Epithelial cell of esophagus (primary cell): ENCODE results near the gene TBRG4.

ENCODE experiments used
- DNase-seq: peaks from one replicate; pipeline ENCODE4 v3.0.0; 2010; ENCODE audit warnings: low read depth
- H3K4me3 ChIP-seq: 2 replicates; pipeline ENCODE4 v1.5.1; 2011; ENCODE audit warnings: mild to moderate bottlenecking, low read length, control low read depth
- TF ChIP-seq, protein P1 (sequence below): IDR thresholded peaks from 2 replicates; pipeline ENCODE4 v1.5.1; 2011; ENCODE audit warnings: low read depth, mild to moderate bottlenecking, low read length, control low read depth, inconsistent platforms; ENCODE audit not compliant: insufficient read depth; ENCODE audit errors: missing control alignments

TBRG4 gene

GRCh38 chr7:45088821-45089340 lies 22.6 kb downstream of the TBRG4 start, which contains the start of gene NACAD:
TSS of gene NACAD (minus strand) at chr7:45088969. CDS start at chr7:45088894, 75 bp downstream.
- peak; percentile 17 for DNase-seq
- peak within 1 kb of the TSS; percentile 24 for H3K4me3 ChIP-seq
- TF ChIP-seq, protein P1, sequence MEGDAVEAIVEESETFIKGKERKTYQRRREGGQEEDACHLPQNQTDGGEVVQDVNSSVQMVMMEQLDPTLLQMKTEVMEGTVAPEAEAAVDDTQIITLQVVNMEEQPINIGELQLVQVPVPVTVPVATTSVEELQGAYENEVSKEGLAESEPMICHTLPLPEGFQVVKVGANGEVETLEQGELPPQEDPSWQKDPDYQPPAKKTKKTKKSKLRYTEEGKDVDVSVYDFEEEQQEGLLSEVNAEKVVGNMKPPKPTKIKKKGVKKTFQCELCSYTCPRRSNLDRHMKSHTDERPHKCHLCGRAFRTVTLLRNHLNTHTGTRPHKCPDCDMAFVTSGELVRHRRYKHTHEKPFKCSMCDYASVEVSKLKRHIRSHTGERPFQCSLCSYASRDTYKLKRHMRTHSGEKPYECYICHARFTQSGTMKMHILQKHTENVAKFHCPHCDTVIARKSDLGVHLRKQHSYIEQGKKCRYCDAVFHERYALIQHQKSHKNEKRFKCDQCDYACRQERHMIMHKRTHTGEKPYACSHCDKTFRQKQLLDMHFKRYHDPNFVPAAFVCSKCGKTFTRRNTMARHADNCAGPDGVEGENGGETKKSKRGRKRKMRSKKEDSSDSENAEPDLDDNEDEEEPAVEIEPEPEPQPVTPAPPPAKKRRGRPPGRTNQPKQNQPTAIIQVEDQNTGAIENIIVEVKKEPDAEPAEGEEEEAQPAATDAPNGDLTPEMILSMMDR = no peak

DNA sequence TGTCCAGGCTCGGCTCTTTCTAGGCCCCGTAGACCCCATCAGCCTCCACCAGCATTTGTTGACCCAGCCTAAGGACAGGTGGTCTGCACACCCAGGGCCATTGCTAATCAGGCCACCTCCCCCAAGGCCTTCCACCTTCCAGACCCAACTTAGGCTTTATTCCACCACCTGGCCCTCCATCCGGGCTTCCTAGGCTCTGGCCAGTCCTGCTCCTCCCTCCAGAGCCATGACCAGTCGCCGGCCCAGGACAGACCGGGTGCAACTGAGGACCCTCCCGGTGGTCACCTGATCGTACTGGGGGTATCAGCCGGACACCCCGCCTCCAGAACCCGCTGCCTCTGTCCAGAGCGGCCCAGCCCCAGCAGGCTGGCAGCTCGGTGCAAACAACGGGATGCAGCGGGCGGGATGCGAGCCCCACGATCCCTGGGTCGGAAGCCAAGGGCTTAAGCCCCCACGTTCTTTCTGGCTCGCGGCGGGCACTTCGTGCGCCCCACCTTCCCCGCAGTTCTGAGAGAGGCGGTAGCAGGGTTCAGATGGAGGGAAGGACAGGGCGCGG lies 23.3 kb downstream of the TBRG4 start:
- no peak overlapping the region for H3K4me3 ChIP-seq
- TF ChIP-seq, protein P1 = no peak

GRCh38 chr7:45087301-45088145 lies 24.0 kb downstream of the TBRG4 start:
- no peak for DNase-seq
- H3K4me3 ChIP-seq = no peak overlapping the region
- TF ChIP-seq, protein P1 = no peak

More for the DNA sequence above, 23.3 kb downstream of the TBRG4 start:
- no peak for DNase-seq

DNA sequence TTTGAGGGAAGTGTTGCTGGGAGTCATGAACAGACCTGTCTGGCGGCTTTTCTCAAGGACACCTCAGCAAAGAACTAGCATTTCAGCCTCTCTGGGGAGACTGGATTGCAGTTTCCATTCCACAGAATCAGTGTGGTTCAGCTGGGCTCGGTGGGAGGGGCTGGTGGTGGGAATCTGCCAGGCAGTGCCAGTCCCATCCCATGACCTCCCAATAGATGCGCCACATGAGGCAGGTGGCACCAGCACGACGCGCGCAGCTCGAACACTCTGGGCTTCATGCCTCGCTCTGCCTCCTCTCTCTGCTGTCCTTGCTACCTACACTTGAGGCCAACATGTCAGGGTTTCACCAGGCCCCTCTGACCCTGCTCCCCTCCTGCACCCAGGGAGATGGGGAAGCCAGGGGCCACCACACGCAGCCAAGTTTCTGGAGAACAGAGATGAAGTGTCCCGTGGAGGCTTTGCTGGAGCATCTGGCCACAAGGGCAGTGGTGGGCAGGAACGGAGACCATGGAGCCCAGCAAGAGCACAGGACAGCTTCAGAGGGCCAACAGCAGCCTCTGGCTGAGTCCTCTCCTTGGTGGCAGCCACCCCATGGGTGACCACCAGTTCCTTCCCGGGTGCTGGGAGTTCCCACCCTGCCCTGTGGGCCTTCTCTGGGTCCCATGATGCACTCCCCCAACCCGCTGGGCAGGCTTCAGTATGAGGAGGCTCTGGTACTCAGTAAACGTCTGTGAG lies 25.0 kb downstream of the TBRG4 start:
- no peak overlapping the region for H3K4me3 ChIP-seq

DNA sequence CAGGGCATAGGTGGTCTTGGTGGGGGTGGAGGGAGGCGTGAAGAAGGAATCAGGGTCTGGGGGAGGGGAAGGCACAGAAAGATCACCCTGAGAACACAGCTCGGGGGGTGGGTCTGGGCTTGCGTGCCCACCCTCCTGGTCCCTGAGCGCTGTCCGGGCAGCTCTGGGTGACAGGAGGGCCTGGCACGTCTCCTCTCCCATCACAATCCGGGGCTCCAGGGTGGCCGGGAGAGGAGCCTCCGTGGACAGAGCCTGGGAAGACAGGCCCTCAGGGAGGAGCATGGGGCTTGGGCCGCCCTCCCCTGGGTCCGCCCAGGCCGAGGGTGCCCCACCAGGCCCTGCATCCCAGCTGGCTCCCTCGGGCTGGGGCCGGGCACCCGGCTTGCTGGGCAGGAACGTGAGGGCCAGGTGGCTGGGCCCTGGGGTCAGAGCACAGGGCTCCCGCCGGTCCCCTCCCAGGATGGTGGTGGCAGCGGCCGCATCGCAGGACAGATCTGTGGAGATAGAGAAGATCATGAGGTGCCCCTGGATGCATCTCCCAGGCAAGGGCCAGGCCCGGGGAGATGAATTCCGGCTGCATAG lies 25.8 kb downstream of the TBRG4 start:
- no peak for DNase-seq
- H3K4me3 ChIP-seq = no peak overlapping the region
- TF ChIP-seq, protein P1 = no peak

More for the DNA sequence above, 25.0 kb downstream of the TBRG4 start:
- DNase-seq = peak; percentile 31
- TF ChIP-seq, protein P1 = no peak

DNA sequence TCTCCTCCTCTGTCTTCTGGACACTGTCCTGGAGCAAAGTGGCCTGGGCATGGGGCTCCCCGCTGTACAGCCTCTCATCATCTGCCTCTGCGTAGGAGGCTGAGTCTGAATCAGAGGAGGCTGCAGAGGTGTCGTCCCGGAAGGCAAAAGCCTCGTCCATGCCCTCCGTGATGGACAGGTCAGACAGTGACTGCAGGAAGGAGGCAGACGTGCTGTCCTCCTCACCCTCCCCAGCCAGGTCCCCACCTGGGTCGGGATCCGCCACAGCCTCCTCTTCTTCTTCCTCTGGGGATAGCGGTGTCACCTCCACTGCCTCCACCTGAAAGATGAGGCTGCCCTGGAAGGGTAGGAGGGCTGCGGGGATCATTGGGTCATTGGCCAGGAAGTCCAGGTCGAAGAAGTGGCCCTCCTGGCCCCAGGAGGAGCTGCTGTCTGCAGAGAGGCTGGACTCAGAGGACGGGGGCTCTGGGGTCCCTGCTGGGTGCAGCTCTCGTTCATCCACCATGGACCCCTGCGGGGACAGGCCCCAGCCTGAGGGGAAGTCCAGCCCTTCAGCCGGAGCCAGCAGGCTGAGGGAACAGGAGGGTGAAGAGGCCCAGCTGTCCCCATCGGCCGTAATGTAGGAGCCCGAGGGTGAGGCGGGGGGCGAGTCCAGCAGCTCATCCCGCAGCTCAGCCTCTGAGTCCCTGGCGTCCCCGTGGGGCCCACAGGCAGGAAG lies 26.4 kb downstream of the TBRG4 start:
- TF ChIP-seq, protein P1 = no peak
- DNase-seq = no peak
- no peak overlapping the region for H3K4me3 ChIP-seq
